AG08395 (cell line): ENCODE results near the gene SPACA1.
"Not testable (repeated sequence)": the region's sequence is repeated elsewhere in the genome, so short reads cannot be mapped to it uniquely, and the experiment has no call there.

Experiments used
- DNase-seq: peaks from one replicate; pipeline ENCODE4 v3.0.0; 2012; ENCODE audit warnings: mixed read lengths, low spot score

The SPACA1 gene

DNA sequence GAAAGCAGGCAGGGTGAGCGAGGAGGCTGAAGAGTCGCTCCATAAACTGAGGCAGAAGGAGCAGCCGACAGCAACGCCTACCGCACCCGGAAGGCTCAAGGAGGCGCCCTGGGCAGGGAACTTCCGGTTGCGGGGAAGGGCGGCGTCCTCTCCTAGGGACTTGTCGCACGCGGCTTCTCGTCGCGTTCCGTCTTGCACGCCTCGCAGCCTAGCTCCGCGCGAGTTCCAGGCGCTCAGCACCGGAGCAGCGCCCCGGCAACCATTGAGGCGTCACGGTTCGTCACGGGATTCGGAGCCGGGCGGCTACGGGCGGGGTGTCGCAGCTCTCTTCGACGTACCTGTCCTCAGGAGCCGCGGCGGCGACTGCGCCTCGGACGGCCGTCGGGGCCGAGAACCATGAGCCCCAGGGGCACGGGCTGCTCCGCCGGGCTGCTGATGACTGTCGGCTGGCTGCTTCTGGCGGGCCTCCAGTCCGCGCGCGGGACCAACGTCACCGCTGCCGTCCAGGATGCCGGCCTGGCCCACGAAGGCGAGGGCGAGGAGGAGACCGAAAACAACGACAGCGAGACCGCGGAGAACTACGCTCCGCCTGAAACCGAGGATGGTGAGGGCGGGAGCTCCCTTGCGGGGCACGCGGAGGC lies at the start of gene SPACA1:
TSS of gene SPACA1 (plus strand) at position 332 of the 641 bp plus-strand sequence. CDS start at position 397, 65 bp downstream.
- DNase-seq = no peak

DNA sequence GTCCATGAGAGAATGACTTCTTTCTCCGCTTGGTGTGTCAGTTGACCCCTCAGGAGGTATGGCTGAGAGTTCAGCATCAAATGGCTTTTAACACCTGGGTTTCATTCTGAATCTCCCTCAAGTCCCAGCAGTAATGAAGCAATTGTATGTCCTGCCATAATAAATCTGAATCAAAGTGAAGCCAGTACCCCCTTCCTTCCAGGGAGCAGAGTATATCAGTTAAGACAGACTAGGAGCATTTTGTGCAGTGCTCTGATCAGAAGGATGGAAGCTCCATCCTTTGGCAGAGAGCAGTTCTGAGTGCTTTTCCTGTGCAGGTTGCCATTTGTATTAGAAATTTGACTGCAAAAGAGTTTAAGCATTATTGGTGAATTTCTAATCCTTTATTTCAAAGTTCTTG lies 46.9 kb upstream of the SPACA1 start:
- DNase-seq = no peak

DNA sequence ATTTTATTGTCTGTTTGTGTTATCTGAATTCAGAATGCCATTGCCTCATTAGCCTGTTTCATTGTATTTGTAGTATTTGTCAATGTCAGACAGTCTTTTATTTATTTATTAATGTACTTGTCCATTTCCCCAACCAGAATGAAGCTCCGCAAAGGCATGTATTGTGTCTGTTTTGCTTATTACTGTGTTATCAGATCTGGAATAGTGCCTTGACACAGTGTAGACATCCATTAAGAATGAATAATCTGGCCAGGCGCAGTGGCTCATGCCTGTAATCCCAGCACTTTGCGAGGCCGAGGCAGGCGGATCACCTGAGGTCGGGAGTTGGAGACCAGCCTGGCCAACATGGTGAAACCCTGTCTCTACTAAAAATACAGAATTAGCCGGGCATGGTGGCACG lies 46.4 kb upstream of the SPACA1 start:
- not testable (repeated sequence) for DNase-seq

GRCh38 chr6:88004707-88005106 lies 42.9 kb upstream of the SPACA1 start:
- no peak for DNase-seq

- DNase-seq = no peak
Observed at GRCh38 chr6:88006557-88006956, 41.1 kb upstream of the SPACA1 start.

- DNase-seq = no peak
Observed at GRCh38 chr6:88008411-88008810, 39.2 kb upstream of the SPACA1 start.

DNA sequence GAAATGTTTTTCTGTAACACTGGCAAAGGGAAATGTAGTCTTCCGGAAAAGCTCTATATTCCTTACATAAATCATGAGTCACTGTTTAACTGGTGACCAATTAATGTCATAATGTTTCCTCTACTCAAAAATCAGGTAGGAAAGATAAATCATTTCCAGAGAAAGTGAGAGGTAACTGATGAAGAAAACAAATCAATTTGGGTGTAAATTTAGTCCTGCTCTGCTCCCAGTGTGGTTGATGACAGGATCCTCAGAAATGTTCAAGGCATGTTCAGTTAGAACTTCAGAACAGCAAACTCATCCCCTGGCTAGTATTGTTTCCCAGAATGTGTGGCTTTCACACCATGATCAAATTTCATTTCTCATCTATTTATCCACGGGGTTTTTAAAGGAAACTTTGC lies 38.8 kb upstream of the SPACA1 start:
- DNase-seq = no peak

DNA sequence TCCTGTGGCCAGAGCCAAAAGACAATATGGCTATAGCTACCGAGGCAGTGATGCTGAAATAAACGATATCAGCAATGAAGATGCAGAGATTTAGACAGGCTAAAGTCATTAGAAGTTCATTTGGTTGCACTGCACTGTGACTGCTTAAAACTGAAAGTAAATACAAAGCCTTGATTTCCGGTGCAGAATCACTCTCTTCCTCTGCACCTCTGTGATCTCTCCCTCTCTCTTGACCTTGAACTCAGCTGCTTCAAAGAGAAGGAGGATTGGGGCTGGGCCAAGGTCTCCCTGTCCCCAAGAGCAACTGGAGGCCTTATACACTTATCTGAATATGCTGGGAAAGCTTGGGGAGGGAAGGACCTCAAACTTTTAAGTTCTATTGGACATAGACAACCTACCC lies 34.6 kb upstream of the SPACA1 start:
- DNase-seq = no peak

DNA sequence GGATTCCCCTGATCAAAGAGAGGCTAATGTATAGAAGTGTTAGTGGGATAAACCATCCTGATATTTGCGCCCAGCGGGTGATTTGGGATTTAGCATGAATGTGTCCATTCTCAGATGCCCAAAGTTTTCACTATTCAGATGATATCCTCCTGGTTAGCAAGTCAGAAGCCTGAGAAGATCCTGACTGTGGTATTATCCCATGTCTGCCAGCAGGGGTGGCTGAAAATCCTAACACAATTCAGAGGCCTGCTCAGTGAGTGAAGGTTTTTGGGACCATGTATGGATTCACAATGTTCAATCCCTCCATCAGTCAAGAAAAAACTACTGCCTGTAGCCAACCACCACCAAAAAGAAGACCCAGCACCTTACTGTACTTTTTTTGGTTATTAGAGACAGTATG lies 34.1 kb upstream of the SPACA1 start:
- DNase-seq = no peak

- DNase-seq = no peak
Observed at GRCh38 chr6:88020439-88020838, 27.2 kb upstream of the SPACA1 start.

- no peak for DNase-seq
Observed at GRCh38 chr6:88024696-88025095, 22.9 kb upstream of the SPACA1 start.

- DNase-seq = no peak
Observed at GRCh38 chr6:88031550-88031949, 16.1 kb upstream of the SPACA1 start.

GRCh38 chr6:88044530-88044929 lies 3.1 kb upstream of the SPACA1 start:
- no peak for DNase-seq

DNA sequence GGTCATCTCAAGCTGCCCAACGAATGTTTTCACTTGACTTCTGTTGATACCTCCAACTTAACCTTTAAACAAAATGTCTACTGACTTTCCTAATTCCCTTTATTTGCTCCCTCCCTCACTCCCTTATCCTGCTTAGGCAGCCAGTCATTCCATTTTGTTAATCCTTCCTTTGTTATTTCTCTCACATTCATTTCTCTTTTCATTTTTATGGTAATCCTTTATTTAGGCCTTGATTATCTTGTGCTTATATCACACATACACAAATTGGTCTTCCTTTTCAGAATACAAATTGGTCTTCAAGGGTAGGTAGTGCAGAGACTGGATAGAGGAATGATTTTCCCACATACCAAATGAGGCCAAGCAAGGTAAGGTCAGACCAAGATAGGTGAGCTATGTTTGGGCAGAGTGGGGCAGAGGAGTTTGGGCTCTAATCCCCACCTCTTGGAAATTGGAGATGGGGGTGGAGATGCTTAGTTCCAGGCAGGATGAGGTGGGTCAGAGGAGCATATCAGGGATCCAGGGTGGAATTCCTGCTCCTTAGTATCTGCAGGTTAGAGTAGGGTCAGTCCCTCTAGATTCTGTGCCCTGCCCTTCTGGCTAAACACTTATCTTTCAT lies 2.0 kb upstream of the SPACA1 start:
- DNase-seq = no peak

- no peak for DNase-seq
Observed at GRCh38 chr6:88048578-88048977, 937 bp downstream of the SPACA1 start.

DNA sequence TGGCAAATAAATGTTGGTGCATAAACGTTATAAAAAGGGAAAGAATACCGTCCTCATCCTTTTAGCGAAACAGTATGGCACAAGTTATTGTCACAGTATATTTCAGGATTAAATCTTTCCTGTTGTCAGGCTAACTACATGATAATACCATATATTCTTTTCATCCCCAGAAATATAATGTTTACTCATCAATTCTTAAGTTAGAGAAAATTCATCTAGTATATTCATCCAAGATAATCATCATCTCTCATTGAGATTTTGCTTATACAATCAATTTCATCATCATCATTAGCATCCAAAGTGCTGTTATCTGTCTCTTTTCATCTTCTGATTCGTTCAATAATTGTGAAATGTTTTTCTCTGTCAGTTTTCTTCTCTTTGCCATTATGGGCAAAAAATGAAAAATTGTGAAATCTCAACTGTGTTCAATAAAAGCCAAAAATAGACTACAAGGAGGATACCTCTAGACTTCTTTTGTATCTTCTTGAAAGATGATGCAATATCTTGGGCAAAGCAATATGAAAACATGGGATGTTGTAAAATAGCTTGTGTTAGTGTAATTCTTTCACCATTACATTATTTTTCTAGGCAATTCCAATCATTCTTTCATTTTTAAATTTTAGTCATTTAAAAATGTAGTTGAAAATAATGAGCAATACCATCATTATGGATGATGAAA lies 2.6 kb downstream of the SPACA1 start:
- no peak for DNase-seq

GRCh38 chr6:88059191-88059590 lies 11.6 kb downstream of the SPACA1 start:
- DNase-seq = no peak

GRCh38 chr6:88062376-88062775 lies 14.7 kb downstream of the SPACA1 start:
- DNase-seq = no peak

GRCh38 chr6:88072462-88072861 lies 24.8 kb downstream of the SPACA1 start:
- no peak for DNase-seq

GRCh38 chr6:88074791-88075190 lies 27.1 kb downstream of the SPACA1 start:
- no peak for DNase-seq

- no peak for DNase-seq
Observed at GRCh38 chr6:88077305-88077704, 29.7 kb downstream of the SPACA1 start.

- no peak for DNase-seq
Observed at GRCh38 chr6:88086792-88087191, 39.2 kb downstream of the SPACA1 start.

DNA sequence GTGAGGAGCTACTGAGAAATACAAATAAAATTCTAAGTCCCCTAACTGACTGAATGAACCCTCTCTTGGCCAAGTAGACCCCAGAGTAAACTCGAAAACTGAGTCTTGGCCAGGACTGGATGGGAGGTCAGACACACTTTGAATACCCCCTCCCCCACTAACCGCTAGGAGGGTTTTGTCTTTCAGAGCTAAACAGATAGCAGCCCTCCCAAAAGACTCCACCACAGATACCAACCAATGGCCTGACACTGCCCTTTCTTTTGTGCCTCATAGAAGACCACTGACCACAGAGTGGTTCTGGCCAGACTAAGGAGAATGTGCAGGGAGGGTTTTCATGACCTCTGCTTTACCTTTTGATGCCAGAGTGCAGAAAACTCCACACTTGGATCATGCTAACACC lies 42.1 kb downstream of the SPACA1 start:
- no peak for DNase-seq
